Bronchial epithelial cell (primary cell): ENCODE data around the gene ACADVL. TPM values are rescaled to one million over a fixed set of nuclear protein-coding genes. Genes with fewer than 3 reads are reported as not detected.
A peak's percentile ranks its signal among the peaks of the same experiment; 100 is the strongest.

Source experiments
- DNase-seq: peaks from one replicate; pipeline ENCODE4 v3.0.0-alpha.2; 2010; ENCODE audit warnings: low read depth
- FAIRE-seq: peaks from 2 replicates; lab custom pipeline; 2011; peaks lifted over from hg19 to GRCh38; lab: Jason Lieb, UNC
- H3K27me3 ChIP-seq: 2 replicates; pipeline ENCODE4 v1.5.1; 2011; ENCODE audit warnings: low read length; ENCODE audit not compliant: control insufficient read depth, insufficient read depth
- H3K36me3 ChIP-seq: 2 replicates; pipeline ENCODE4 v1.5.1; 2011; ENCODE audit warnings: low read length; ENCODE audit not compliant: control insufficient read depth, insufficient read depth
- H3K4me3 ChIP-seq: 2 replicates; pipeline ENCODE4 v1.5.1; 2011; ENCODE audit warnings: mild to moderate bottlenecking, low read depth, low read length, control low read depth
- total RNA-seq: library from RNA; depleted of rRNA; stranded (reverse); fragments of >200 nt; gene quantifications from 2 replicates; pipeline ENCODE4 v1.2.1, GENCODE V29; 2014
- TF ChIP-seq, protein P1 (sequence below): IDR thresholded peaks from 2 replicates; pipeline ENCODE4 v1.5.1; 2011; ENCODE audit warnings: mild to moderate bottlenecking, moderate library complexity, low read length, control low read depth, inconsistent platforms; ENCODE audit not compliant: insufficient read depth, severe bottlenecking

Gene ACADVL
- total RNA-seq, 1 donor from 2014 or later, result 216 TPM

DNA sequence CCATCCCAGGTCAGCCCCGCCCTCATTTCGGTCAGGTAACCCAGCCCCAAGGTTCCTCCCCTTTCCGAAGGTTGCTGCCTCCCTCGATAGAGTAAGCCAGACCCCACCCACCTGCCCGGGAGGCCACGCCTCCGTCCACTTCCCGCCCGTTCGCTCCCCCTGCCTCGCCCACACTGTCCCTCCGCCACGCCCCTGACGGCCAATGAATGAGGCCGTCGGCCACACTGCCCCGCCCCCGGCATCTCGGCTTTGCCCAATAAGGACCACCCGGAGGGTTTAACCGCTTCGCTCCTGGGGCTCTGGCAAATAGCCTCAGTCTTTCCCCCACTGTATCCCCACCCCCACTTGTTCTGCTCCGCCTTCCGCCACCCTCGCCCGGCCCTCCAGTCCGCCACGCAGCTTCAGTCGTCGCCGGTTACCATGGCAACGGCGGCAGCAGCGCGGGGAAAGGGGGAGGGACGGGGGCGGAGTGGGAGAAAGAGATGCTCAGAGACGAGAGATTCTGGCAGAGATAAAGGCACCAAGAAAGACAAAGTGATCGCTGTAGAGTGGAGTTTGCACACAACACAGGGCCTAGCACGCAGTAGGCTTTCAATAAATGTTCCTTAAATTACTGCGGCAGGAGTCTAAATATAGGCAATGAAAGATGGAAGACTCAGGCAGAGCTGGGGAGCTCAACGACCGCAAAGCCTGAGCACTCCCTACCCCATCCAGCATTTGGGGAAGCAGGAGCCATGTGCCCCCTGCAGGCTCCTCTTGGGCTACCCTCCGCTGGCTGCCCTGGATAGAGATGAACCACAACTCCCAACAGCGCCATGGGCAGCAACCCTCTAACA, 5.2 kb upstream of the ACADVL start:
- peak; percentile 90 for DNase-seq
- H3K4me3 ChIP-seq, result peak overlapping the region; percentile 31
- no peaks in the 10 kb centered on the region for H3K36me3 ChIP-seq
- TF ChIP-seq, protein P1, sequence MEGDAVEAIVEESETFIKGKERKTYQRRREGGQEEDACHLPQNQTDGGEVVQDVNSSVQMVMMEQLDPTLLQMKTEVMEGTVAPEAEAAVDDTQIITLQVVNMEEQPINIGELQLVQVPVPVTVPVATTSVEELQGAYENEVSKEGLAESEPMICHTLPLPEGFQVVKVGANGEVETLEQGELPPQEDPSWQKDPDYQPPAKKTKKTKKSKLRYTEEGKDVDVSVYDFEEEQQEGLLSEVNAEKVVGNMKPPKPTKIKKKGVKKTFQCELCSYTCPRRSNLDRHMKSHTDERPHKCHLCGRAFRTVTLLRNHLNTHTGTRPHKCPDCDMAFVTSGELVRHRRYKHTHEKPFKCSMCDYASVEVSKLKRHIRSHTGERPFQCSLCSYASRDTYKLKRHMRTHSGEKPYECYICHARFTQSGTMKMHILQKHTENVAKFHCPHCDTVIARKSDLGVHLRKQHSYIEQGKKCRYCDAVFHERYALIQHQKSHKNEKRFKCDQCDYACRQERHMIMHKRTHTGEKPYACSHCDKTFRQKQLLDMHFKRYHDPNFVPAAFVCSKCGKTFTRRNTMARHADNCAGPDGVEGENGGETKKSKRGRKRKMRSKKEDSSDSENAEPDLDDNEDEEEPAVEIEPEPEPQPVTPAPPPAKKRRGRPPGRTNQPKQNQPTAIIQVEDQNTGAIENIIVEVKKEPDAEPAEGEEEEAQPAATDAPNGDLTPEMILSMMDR, result peak; percentile 81
- peak; percentile 98 for FAIRE-seq
- no peaks in the 10 kb centered on the region for H3K27me3 ChIP-seq

DNA sequence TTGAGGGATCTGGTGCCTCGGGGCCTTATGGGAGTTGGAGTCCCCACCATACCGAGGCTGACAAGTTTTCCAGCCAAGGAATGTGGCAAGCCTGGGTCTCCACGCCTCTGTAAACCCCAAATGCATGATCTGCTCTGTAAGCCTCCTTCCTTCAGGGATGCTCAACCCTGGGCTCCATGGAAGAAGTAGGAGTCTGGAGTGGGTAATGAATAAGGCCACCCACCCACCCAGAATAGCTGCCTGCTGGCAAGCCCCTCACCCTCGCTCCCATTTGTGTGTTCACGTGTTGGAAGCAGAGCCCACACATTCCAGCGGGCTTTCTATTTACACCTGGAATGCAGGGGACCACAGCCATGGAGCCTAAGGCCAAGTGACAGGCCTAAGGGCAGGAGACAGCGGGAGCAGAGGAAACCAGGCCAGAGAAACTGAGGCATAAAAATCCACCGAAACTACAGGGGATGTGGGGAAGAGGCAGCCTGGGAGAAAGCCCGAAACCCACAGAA, 4.6 kb upstream of the ACADVL start:
- TF ChIP-seq, protein P1, result no peak
- no peak for FAIRE-seq
- no peak for DNase-seq
- Histone ChIP-seq H3K4me3 (no peak overlapping the region), H3K27me3 (no peaks in the 10 kb centered on the region), H3K36me3 (no peaks in the 10 kb centered on the region)

DNA sequence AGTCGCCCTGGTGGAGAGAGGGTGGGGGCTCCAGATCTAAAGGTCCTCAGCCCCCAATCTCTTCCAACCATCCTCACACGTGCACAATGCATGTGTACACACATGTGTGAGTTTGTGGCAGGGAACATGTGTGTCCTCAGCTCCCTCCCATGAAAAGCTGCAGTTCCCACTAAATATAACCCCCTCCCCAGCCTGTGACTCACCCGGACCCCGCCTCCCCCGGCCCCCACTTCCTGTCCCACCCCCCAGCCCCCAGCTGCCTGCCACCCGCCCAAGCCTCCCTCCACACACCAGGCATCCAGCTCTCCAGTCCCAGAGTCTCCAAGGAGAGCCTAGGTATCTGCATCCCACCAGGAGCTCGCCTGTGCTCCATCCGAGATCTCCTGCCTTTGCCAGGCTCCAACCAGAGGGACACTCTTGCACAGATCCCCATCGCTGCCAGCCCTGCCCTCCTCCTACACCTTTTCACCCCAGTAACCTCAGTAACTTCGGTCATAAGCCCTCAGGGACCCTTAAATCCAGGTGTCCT, 4.0 kb upstream of the ACADVL start:
- H3K36me3 ChIP-seq, result no peaks in the 10 kb centered on the region
- no peak overlapping the region for H3K4me3 ChIP-seq
- DNase-seq (no peak), FAIRE-seq (no peak)
- TF ChIP-seq, protein P1, result no peak
- no peaks in the 10 kb centered on the region for H3K27me3 ChIP-seq

DNA sequence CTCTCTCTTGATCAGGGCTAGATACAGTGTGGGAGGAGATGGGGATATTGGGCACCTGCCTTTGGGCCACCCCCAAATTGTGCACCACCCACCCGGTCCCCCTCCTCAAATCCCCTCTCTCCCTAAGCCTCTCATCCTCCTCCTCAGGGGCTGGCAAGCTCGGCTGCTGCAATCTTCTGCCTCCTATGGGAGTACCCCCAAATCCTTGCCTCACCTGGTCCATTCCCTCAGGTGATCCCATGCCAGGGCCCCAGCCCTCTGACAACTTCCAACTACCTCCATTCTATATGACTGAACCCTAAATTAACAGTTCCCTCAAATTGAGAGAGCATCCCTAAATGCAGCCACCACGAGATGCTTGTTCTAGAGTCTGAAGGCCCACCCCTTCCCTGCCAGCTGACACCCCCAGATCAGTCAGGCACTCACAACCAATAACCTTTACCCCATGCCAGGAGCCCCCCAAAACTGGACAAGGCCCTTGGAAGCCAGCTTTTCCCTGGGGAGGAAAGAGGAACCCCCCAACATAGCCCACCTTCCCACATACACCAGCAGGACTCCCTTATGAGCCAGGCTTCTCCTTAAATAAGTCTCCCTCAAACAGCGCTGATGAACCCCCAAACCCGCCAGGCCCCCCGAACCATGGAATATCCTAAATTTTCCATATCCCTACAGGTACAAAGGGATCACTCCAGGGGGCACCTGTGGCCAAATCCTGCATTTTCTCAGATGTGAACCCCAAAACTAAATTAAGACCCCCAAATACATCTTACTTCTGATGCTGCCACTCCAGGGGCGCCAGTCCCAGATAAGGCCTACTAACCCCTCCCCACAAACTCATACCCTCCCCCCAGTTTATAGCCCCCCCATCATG, 3.3 kb upstream of the ACADVL start:
- TF ChIP-seq, protein P1, result no peak
- no peaks in the 10 kb centered on the region for H3K36me3 ChIP-seq
- DNase-seq (no peak), FAIRE-seq (no peak)
- no peak overlapping the region for H3K4me3 ChIP-seq
- H3K27me3 ChIP-seq, result no peaks in the 10 kb centered on the region

DNA sequence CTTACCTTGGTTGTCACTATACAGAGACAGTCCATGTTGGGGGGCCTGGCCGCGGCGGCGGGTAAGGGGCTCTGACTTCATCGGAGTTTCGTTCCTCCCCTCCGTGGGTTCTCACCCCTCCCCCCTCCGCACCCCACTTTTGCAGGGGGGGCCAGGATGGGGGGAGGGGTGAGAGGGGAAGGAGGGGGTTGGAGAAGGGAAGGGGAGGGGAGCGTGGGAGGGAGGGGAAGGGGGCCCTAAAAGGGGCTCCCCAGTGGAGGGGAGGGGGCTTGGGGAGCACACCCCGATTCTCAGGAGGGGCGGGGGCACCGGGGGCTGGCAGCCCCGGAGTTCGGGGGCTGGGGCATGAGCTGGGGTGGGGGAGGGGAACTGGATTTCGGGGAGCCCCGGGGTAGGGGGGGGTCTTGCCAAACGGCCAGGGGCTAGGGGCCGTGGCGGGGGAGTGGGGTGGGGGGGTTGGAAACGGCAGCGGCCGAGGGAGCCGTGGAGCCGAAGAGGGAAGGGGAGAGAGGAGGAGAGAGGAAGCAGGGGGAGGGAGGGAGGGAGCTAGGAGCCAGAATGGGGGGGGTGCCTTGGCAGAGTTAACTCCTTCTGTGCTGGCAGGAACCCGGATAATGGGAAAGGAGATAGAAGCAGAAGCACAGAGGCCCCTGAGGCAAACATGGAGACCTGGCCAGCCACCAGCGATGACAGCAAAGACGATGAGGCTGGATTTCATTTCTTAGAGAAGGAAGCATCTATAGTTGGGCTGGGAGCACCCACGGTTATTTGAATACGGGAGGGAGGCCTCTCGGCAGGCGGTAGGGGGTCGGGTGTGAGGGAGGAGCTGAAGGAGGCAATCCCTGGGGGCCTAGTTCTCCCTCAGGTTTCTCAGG, 2.4 kb upstream of the ACADVL start:
- Histone ChIP-seq H3K36me3 (peaks cover 5% of the 10 kb centered on the region), H3K4me3 (peak overlapping the region; percentile 14), H3K27me3 (no peaks in the 10 kb centered on the region)
- DNase-seq, result no peak
- TF ChIP-seq, protein P1, result no peak
- FAIRE-seq, result no peak
